HepG2 (cell line): Measurements from ENCODE around the gene RNASE8. TPM values are rescaled to one million over a fixed set of nuclear protein-coding genes. Genes with fewer than 3 reads are reported as not detected.

Source experiments
- ATAC-seq: fragments of 200-7000 bp; cut with Tn5 transposase; 3 replicates; pipeline ENCODE4 v1.9.1; 2020; ENCODE audit warnings: mild to moderate bottlenecking, moderate library complexity
- BruUV-seq: library from RNA; stranded (reverse); fragments of 400-500 nt; replicated peaks from 2 replicates; lab custom pipeline; 2021; lab: Mats Ljungman, UMichigan
- CTCF ChIA-PET: fragments of 300-600 bp; formaldehyde crosslinking; extraction: SDS; loops from one replicate; lab custom pipeline; 2021; ENCODE audit warnings: low total read pairs, inconsistent platforms, low intra/inter-chr PET ratio; lab: Yijun Ruan, JAX
- POLR2A ChIA-PET: fragments of 350-600 bp; sonication (Branson Sonifier 250); formaldehyde crosslinking; loops from one replicate; lab custom pipeline; 2020; ENCODE audit warnings: antibody characterized with exemption, inconsistent platforms; lab: Yijun Ruan, JAX
- DNase-seq: peaks from one replicate; pipeline ENCODE4 v3.0.0-alpha.2; 2015; ENCODE audit warnings: low spot score
- FAIRE-seq: peaks from 3 replicates; lab custom pipeline; 2011; peaks lifted over from hg19 to GRCh38; lab: Jason Lieb, UNC
- H2AFZ ChIP-seq: one replicate; pipeline ENCODE4 v1.6.1; 2011; ENCODE audit warnings: low read length, inconsistent platforms
- H3K27ac ChIP-seq: fragments of 300-600 bp; 3 replicates; pipeline ENCODE4 v1.8.0; 2011; ENCODE audit warnings: mixed run types, mild to moderate bottlenecking, mixed read lengths, low read length, inconsistent platforms; ENCODE audit not compliant: insufficient read depth; ENCODE audit errors: extremely low read length
- H3K27me3 ChIP-seq, 2 experiments: fragments of 200-600 bp in 1 of 2; 2 replicates in 1 of 2; 3 replicates in 1 of 2; pipeline versions ENCODE4 v1.6.0 to v1.8.0; 2011; ENCODE audit warnings: low read length in 2 of 2, mild to moderate bottlenecking in 2 of 2, moderate library complexity in 2 of 2, inconsistent platforms in 1 of 2; ENCODE audit not compliant: insufficient read depth in 2 of 2, control insufficient read depth in 1 of 2
- H3K36me3 ChIP-seq, 2 experiments: fragments of 200-600 bp in 1 of 2; replicated peaks in 1 of 2; 2 replicates in 1 of 2; 3 replicates in 1 of 2; pipeline versions ENCODE4 v1.5.1 to v1.8.0; 2011; ENCODE audit warnings: low read length in 2 of 2, inconsistent platforms in 1 of 2; ENCODE audit not compliant: insufficient read depth in 2 of 2, control insufficient read depth in 1 of 2
- H3K4me1 ChIP-seq: 2 replicates; pipeline ENCODE4 v1.5.1; 2012; ENCODE audit warnings: low read length, inconsistent platforms; ENCODE audit not compliant: insufficient read depth
- H3K4me2 ChIP-seq: 2 replicates; pipeline ENCODE4 v1.6.0; 2011; ENCODE audit warnings: low read depth, low read length, inconsistent platforms
- H3K4me3 ChIP-seq, 3 experiments: fragments of 200-600 bp in 1 of 3; sonication (generic), shearing (Covaris generic) in 1 of 3; replicated peaks in 1 of 3; 2 replicates each; pipeline ENCODE4 v1.5.1; 2011 to 2016; ENCODE audit warnings: low read length in 3 of 3, inconsistent platforms in 2 of 3, low read depth in 2 of 3, mild to moderate bottlenecking in 2 of 3, control low read depth in 1 of 3, mixed read lengths in 1 of 3; ENCODE audit not compliant: insufficient read depth in 1 of 3
- H3K79me2 ChIP-seq: one replicate; pipeline ENCODE4 v1.6.1; 2011; ENCODE audit warnings: low read length, inconsistent platforms; ENCODE audit not compliant: insufficient read depth
- H3K9ac ChIP-seq: 2 replicates; pipeline ENCODE4 v1.6.0; 2011; ENCODE audit warnings: mild to moderate bottlenecking, low read depth, low read length, inconsistent platforms; ENCODE audit not compliant: insufficient read depth
- H3K9me3 ChIP-seq: 2 replicates; pipeline ENCODE4 v1.5.1; 2012; ENCODE audit warnings: mild to moderate bottlenecking, low read length
- H4K20me1 ChIP-seq: 2 replicates; pipeline ENCODE4 v1.6.0; 2011; ENCODE audit warnings: inconsistent platforms, mild to moderate bottlenecking, low read length, moderate library complexity; ENCODE audit not compliant: insufficient read depth
- CENPT ChIP-seq: sonication (generic); formaldehyde crosslinking; IDR thresholded peaks from 2 replicates; pipeline ENCODE4 v1.8.0; 2022; ENCODE audit warnings: low read depth, mild to moderate bottlenecking, moderate library complexity, missing genetic modification reagents
- HES4 ChIP-seq: sonication (generic); formaldehyde crosslinking; IDR thresholded peaks from 2 replicates; pipeline ENCODE4 v1.9.0; 2021; ENCODE audit warnings: mild to moderate bottlenecking, missing genetic modification reagents, borderline replicate concordance
- MTA1 ChIP-seq: sonication (generic); formaldehyde crosslinking; IDR thresholded peaks from 2 replicates; pipeline ENCODE4 v1.4.0; 2020; ENCODE audit warnings: missing genetic modification reagents, mild to moderate bottlenecking, borderline replicate concordance
- PHF5A ChIP-seq: IDR thresholded peaks from one replicate; pipeline ENCODE4 v1.6.1; 2018; ENCODE audit warnings: low read depth, missing genetic modification reagents; ENCODE audit not compliant: unreplicated experiment
- PRPF4 ChIP-seq: fragments of 200-400 bp; formaldehyde crosslinking; IDR thresholded peaks from 2 replicates; pipeline ENCODE4 v1.6.1; 2016; ENCODE audit warnings: low read length, low read depth; ENCODE audit not compliant: poor library complexity, severe bottlenecking
- SALL1 ChIP-seq: sonication (generic); formaldehyde crosslinking; IDR thresholded peaks from 2 replicates; pipeline ENCODE4 v1.8.0; 2022; ENCODE audit warnings: mild to moderate bottlenecking, missing genetic modification reagents
- SPEN ChIP-seq: sonication (generic); formaldehyde crosslinking; IDR thresholded peaks from 2 replicates; pipeline ENCODE4 v1.5.1; 2020; ENCODE audit warnings: low read depth, mild to moderate bottlenecking, missing genetic modification reagents
- XRCC5 ChIP-seq: fragments of 200-400 bp; formaldehyde crosslinking; optimal IDR thresholded peaks from 2 replicates; pipeline ENCODE3; 2017; ENCODE audit warnings: mild to moderate bottlenecking, low read length
- ZNF567 ChIP-seq: sonication (generic); formaldehyde crosslinking; IDR thresholded peaks from 2 replicates; pipeline ENCODE4 v1.8.1; 2023; ENCODE audit warnings: mild to moderate bottlenecking, missing genetic modification reagents, borderline replicate concordance
- ZNF569 ChIP-seq: sonication (generic); formaldehyde crosslinking; IDR thresholded peaks from 2 replicates; pipeline ENCODE4 v1.5.0; 2020; ENCODE audit warnings: mild to moderate bottlenecking, missing genetic modification reagents, moderate library complexity, borderline replicate concordance
- ZNF652 ChIP-seq: IDR thresholded peaks from 2 replicates; pipeline ENCODE4 v1.6.1; 2016; ENCODE audit warnings: low read depth, borderline replicate concordance
- ZNF776 ChIP-seq: sonication (generic); formaldehyde crosslinking; IDR thresholded peaks from 2 replicates; pipeline ENCODE4 v1.4.0; 2020; ENCODE audit warnings: mild to moderate bottlenecking, missing genetic modification reagents
- ZNF891 ChIP-seq: sonication (generic); formaldehyde crosslinking; IDR thresholded peaks from 2 replicates; pipeline ENCODE4 v1.5.0; 2020; ENCODE audit warnings: mild to moderate bottlenecking, missing genetic modification reagents
- WGBS: methylation state at CpG from one replicate; pipeline ENCODE4 v1.1.6; 2017; ENCODE audit warnings: low lambda C conversion rate; 5-methylcytosine and 5-hydroxymethylcytosine counted together
- in situ Hi-C: cut with HindIII; loops from 2 replicates; pipeline ENCODE4 v1.10.0; 2017; ENCODE audit warnings: low pct_unique_long_range_greater_than_20kb; ENCODE audit not compliant: extremely low pct_ligation_motif_present
- intact Hi-C: fragments of 100-400 bp; cut with micrococcal nuclease; formaldehyde crosslinking; loops from one replicate; pipeline ENCODE4 v1.10.0; 2022; ENCODE audit not compliant: unreplicated experiment
- polyA plus RNA-seq, 8 experiments: library from polyadenylated mRNA; depleted of rRNA in 3 of 8; stranded (reverse) in 7 of 8; unstranded in 1 of 8; fragments of >200 nt; fragmentation: Illumina TruSeq in 4 of 8; extraction: Trizol in 4 of 8; gene quantifications; 2 replicates each; pipeline versions ENCODE4 v1.2.1 to v1.2.3, GENCODE V29; 2011 to 2016; ENCODE audit warnings: low read depth in 4 of 8, missing spikeins in 1 of 8, mixed read lengths in 1 of 8; ENCODE audit not compliant: insufficient read depth in 1 of 8
- total RNA-seq, 5 experiments: library from RNA; depleted of rRNA; stranded (reverse); fragments of >200 nt; fragmentation: Illumina TruSeq; extraction: Trizol; gene quantifications; 2 replicates each; pipeline ENCODE4 v1.2.3, GENCODE V29; 2016; ENCODE audit warnings: low read depth in 1 of 5
- TF ChIP-seq, protein P1 (sequence below): sonication (generic); formaldehyde crosslinking; IDR thresholded peaks from 2 replicates; pipeline ENCODE4 v1.5.0; 2020; ENCODE audit warnings: mild to moderate bottlenecking, missing genetic modification reagents, moderate library complexity
- TF ChIP-seq, protein P2 (sequence below): sonication (generic); formaldehyde crosslinking; IDR thresholded peaks from 2 replicates; pipeline ENCODE4 v1.5.1; 2020; ENCODE audit warnings: mild to moderate bottlenecking, missing genetic modification reagents, borderline replicate concordance

Gene RNASE8
- total and polyA plus RNA-seq, 2 of the 13 experiments (the other 11 are each of a cell fraction or from before 2014, with no cell fraction given), result not detected

DNA sequence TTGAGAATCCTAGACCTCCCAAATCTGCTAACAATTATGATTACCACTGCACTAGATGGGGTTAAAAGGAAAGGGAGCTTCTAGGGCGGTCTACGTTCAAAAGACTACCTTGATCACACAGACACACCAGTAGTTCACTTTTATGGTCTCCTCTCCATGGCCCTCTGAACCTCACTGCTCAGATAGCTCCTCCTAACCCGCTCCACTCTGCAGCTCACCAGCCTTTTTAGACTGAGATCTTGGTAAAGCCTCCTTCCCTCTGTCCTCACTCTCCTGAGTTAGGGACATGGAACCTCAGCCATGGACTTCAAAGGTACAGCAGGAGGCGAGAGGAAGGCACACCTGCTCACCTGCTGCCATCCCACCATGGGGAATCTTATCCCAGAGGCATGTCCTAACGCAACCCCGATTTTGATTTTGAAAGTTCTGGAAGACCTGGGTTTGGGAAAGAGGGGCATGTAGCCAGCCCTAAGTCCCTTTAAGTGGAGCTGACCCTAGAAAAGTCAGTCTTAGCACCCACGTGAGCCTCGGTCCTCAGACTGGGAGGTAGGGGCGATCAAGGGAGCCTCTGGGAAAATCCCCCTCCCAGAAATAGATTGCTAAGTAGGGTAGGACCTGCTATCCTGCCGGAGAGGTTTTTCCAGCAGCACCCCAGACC is 39.5 kb downstream of the RNASE8 start:
- no peak overlapping the region for H2AFZ ChIP-seq
- peak; percentile 29 for ATAC-seq
- peak overlapping the region; percentile 94 for H3K4me2 ChIP-seq
- ChIA-PET CTCF (interaction anchor here (1.5 to 12.2 kb wide), 3 partner anchors 9 to 82 kb away, joined by 4 to 320 read pairs (median 135); partner anchors contain the start of gene ARHGEF40), POLR2A (interaction anchor here (1.0 to 7.8 kb wide), 21 partner anchors 7 to 484 kb away, joined by 3 to 91 read pairs (median 6); partner anchors contain the start of genes ARHGEF40, CHD8 and NDRG2)
- FAIRE-seq, result peak; percentile 26
- in situ Hi-C loops (no loop called here), intact Hi-C loops (loop anchor here (1.0 kb wide), 1 partner anchor 7 kb away; no protein-coding TSS in a partner anchor)
- no peaks in the 10 kb centered on the region for H3K9me3 ChIP-seq
- H3K79me2 ChIP-seq, result peaks cover 30% of the 10 kb centered on the region
- H3K27me3 ChIP-seq, result no peaks in the 10 kb centered on the region; a peak in 1 of 5 replicates
- no TSS peak for BruUV-seq
- peak overlapping the region; percentile 67 to 71 (median 68) for H3K4me3 ChIP-seq
- peaks cover 70% of the 10 kb centered on the region for H3K4me1 ChIP-seq
- H3K36me3 ChIP-seq, result peaks cover 6 to 13% of the 10 kb centered on the region in 2 experiments
- H3K27ac ChIP-seq, result peak overlapping the region; percentile 70
- DNase-seq, result no peak
- WGBS, result 26% methylated on average over 10 of the region's 10 CpGs
- peak overlapping the region; percentile 77 for H3K9ac ChIP-seq
- H4K20me1 ChIP-seq, result peaks cover 8% of the 10 kb centered on the region; the same call in 1 of the 2 replicates
- TF ChIP-seq PRPF4 (peak; percentile 27), ZNF652 (peak; percentile 60; the same call in 1 of the 2 replicates), SPEN (CRISPR knock-in tag) (peak; percentile 45; the same call in 1 of the 2 replicates), ZNF569 (CRISPR knock-in tag) (no peak), HES4 (peak; percentile 68; the same call in 1 of the 2 replicates), CENPT (peak; percentile 35; the same call in 1 of the 2 replicates), PHF5A (CRISPR knock-in tag) (no peak), SALL1 (CRISPR knock-in tag) (peak; percentile 32; the same call in 1 of the 2 replicates), ZNF567 (CRISPR knock-in tag) (0 out of 2 replicates have a peak, but pooled peaks have one; percentile 27), MTA1 (0 out of 2 replicates have a peak, but pooled peaks have one; percentile 41), ZNF891 (CRISPR knock-in tag) (peak; percentile 45; the same call in 1 of the 2 replicates), XRCC5 (no peak), ZNF776 (CRISPR knock-in tag) (0 out of 2 replicates have a peak, but pooled peaks have one; percentile 45)
- TF ChIP-seq, protein P1, sequence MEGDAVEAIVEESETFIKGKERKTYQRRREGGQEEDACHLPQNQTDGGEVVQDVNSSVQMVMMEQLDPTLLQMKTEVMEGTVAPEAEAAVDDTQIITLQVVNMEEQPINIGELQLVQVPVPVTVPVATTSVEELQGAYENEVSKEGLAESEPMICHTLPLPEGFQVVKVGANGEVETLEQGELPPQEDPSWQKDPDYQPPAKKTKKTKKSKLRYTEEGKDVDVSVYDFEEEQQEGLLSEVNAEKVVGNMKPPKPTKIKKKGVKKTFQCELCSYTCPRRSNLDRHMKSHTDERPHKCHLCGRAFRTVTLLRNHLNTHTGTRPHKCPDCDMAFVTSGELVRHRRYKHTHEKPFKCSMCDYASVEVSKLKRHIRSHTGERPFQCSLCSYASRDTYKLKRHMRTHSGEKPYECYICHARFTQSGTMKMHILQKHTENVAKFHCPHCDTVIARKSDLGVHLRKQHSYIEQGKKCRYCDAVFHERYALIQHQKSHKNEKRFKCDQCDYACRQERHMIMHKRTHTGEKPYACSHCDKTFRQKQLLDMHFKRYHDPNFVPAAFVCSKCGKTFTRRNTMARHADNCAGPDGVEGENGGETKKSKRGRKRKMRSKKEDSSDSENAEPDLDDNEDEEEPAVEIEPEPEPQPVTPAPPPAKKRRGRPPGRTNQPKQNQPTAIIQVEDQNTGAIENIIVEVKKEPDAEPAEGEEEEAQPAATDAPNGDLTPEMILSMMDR, result peak; percentile 19; the same call in 1 of the 2 replicates
- TF ChIP-seq, protein P2, sequence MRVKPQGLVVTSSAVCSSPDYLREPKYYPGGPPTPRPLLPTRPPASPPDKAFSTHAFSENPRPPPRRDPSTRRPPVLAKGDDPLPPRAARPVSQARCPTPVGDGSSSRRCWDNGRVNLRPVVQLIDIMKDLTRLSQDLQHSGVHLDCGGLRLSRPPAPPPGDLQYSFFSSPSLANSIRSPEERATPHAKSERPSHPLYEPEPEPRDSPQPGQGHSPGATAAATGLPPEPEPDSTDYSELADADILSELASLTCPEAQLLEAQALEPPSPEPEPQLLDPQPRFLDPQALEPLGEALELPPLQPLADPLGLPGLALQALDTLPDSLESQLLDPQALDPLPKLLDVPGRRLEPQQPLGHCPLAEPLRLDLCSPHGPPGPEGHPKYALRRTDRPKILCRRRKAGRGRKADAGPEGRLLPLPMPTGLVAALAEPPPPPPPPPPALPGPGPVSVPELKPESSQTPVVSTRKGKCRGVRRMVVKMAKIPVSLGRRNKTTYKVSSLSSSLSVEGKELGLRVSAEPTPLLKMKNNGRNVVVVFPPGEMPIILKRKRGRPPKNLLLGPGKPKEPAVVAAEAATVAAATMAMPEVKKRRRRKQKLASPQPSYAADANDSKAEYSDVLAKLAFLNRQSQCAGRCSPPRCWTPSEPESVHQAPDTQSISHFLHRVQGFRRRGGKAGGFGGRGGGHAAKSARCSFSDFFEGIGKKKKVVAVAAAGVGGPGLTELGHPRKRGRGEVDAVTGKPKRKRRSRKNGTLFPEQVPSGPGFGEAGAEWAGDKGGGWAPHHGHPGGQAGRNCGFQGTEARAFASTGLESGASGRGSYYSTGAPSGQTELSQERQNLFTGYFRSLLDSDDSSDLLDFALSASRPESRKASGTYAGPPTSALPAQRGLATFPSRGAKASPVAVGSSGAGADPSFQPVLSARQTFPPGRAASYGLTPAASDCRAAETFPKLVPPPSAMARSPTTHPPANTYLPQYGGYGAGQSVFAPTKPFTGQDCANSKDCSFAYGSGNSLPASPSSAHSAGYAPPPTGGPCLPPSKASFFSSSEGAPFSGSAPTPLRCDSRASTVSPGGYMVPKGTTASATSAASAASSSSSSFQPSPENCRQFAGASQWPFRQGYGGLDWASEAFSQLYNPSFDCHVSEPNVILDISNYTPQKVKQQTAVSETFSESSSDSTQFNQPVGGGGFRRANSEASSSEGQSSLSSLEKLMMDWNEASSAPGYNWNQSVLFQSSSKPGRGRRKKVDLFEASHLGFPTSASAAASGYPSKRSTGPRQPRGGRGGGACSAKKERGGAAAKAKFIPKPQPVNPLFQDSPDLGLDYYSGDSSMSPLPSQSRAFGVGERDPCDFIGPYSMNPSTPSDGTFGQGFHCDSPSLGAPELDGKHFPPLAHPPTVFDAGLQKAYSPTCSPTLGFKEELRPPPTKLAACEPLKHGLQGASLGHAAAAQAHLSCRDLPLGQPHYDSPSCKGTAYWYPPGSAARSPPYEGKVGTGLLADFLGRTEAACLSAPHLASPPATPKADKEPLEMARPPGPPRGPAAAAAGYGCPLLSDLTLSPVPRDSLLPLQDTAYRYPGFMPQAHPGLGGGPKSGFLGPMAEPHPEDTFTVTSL (CRISPR knock-in tag), result no peak
